ENCODE measurements around the gene CEP76.
"Not testable (repeated sequence)": the region's sequence is repeated elsewhere in the genome, so short reads cannot be mapped to it uniquely, and the experiment has no call there.

Gene CEP76

DNA sequence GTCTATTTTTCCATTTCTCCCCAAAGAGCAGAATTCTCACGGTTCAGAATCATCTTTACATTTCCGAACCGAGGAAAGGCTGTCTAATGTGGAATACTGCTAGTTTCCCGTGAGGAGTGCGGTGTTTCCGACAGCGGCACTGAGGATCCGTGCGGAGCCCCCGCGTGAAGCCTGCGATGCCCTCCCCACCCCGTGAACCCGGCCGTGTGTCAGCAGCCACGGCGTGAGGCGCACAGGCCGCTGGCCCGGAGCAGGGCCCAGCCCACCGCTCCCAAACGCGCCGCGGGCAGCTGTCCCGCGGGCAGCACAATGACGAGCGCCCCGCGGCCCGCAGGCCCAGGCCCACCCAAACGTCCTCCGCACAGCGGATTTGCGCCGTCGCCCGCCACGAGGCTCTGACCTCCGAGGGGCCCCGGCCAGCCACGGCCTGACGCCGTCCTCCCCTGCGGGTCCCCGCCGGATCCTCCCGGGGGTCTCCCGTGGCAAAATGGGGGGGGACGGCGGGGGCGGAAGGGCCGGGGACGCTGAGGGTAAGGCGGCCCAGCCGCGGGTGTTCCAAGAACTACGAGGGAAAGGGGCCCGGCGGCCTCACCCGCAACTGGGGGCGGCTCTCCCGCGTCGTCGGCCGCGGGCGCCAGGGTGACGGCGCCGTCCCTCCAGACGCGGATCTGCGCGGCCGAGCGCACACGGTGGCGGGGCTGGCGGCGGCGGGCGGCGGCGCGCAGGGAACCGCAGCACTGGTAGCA is 45.4 kb downstream of the CEP76 start:
- peak overlapping the region; percentile 87 for H3K4me3 ChIP-seq (ENCODE audit: low read length)
- H3K4me1 ChIP-seq (ENCODE audit: control insufficient read depth, insufficient read depth, low read length): peaks cover 28% of the 10 kb centered on the region
- H3K9me3 ChIP-seq (replicated peaks; ENCODE audit: low read length): no peaks in the 10 kb centered on the region
- H3K36me3 ChIP-seq (ENCODE audit: insufficient read depth, low read length): no peaks in the 10 kb centered on the region
- peak overlapping the region; percentile 89 for H3K9ac ChIP-seq (ENCODE audit: low read depth, low read length)
- peak overlapping the region; percentile 79 for H3K4me2 ChIP-seq (ENCODE audit: low read length)
- no peaks in the 10 kb centered on the region for H3K27me3 ChIP-seq (ENCODE audit: control insufficient read depth, insufficient read depth, low read length)

DNA sequence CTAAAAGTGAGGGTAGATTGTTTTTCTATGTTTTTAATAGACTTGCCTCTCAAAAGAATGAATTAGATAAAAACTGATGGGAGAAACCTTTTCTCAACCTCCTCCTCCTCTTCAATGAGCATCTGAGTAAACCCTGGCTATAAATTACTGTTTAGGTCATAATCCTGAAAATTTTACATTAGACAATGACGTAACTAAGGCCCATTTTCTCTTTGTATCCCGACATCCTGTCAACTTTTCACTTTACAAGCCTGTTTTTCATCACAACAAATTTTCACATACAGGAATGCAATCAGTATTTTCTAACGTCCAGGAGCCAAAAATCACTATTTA is 46.0 kb downstream of the CEP76 start:
- Histone ChIP-seq H3K4me2 (ENCODE audit: low read length) (peak overlapping the region; percentile 79), H3K4me1 (ENCODE audit: control insufficient read depth, insufficient read depth, low read length) (peaks cover 29% of the 10 kb centered on the region), H3K36me3 (ENCODE audit: insufficient read depth, low read length) (no peaks in the 10 kb centered on the region), H3K4me3 (ENCODE audit: low read length) (peak overlapping the region; percentile 87), H3K9me3 (replicated peaks; ENCODE audit: low read length) (no peaks in the 10 kb centered on the region), H3K27me3 (ENCODE audit: control insufficient read depth, insufficient read depth, low read length) (no peaks in the 10 kb centered on the region), H3K9ac (ENCODE audit: low read depth, low read length) (peak overlapping the region; percentile 89)

DNA sequence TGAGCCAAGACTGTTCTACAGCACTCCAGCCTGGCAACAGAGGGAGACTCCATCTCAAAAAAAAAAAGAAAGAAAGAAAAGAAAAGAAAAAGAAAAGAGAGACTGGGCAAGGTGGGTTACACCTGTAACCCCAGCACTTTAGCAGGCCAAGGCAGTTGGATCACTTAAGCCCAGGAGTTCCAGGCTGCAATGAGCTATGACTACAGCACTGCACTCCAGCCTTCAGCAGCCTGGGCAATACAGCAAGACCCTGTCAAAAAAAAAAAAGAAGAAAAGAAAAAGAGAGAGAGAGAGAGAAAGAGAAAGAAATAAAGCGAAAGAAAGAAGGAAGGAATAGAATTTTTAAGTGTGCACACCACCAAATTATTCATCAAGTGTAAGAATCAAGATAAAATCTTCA is 47.6 kb downstream of the CEP76 start:
- no peak overlapping the region for H3K4me3 ChIP-seq (ENCODE audit: low read length)
- no peaks in the 10 kb centered on the region for H3K36me3 ChIP-seq (ENCODE audit: insufficient read depth, low read length)
- no peaks in the 10 kb centered on the region for H3K27me3 ChIP-seq (ENCODE audit: control insufficient read depth, insufficient read depth, low read length)
- H3K4me2 ChIP-seq (ENCODE audit: low read length): peak overlapping the region; percentile 79
- H3K9ac ChIP-seq (ENCODE audit: low read depth, low read length): no peak overlapping the region
- no peaks in the 10 kb centered on the region for H3K9me3 ChIP-seq (replicated peaks; ENCODE audit: low read length)
- peaks cover 29% of the 10 kb centered on the region for H3K4me1 ChIP-seq (ENCODE audit: control insufficient read depth, insufficient read depth, low read length)

DNA sequence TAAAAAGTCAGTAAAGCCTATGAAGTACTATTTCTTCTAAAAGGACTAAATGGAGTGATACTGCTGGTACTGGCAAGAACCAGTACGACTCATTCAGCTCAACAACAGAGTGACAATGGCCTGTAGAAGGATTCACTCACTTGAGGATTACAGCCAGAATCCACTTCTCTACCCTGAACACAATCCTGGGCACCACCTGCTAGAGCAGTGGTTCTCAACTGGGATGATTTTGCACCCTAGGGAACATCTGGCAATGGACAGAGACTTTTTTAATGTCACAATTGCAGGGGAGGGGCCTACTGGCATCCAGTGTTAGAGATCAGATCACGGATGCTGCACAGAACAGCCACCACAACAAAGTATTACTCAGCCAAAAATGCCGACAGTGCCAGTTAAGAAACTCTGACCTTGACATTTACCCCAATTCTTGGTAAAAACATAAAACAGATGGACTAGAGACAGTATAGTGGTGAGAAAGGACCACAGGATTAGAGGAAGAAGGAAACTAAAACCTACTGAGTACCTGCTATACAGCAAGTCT is 49.6 kb downstream of the CEP76 start:
- peaks cover 29% of the 10 kb centered on the region for H3K4me1 ChIP-seq (ENCODE audit: control insufficient read depth, insufficient read depth, low read length)
- no peaks in the 10 kb centered on the region for H3K9me3 ChIP-seq (replicated peaks; ENCODE audit: low read length)
- H3K4me3 ChIP-seq (ENCODE audit: low read length): peak overlapping the region; percentile 10
- H3K4me2 ChIP-seq (ENCODE audit: low read length): peak overlapping the region; percentile 63
- no peaks in the 10 kb centered on the region for H3K27me3 ChIP-seq (ENCODE audit: control insufficient read depth, insufficient read depth, low read length)
- H3K9ac ChIP-seq (ENCODE audit: low read depth, low read length): no peak overlapping the region
- H3K36me3 ChIP-seq (ENCODE audit: insufficient read depth, low read length): no peaks in the 10 kb centered on the region

DNA sequence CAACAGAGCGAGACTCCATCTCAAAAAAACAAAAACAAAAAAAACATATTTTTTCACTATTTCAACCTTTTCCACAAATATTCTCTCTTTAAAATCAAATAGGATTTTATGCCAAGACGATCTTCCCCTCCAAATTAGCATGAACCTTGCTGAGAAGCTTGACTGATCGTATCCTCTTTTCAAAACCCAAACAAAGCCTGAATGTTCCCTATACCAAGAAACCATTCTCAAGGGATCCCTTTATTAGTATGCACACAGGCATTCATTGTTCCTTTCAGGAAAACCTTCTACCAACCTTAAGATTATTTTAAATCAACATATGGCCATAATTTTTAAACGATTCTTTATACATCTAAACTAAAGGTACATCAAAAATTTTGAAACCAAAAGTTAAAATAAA is 50.9 kb downstream of the CEP76 start:
- H3K4me1 ChIP-seq (ENCODE audit: control insufficient read depth, insufficient read depth, low read length): peaks cover 29% of the 10 kb centered on the region
- no peaks in the 10 kb centered on the region for H3K27me3 ChIP-seq (ENCODE audit: control insufficient read depth, insufficient read depth, low read length)
- H3K4me3 ChIP-seq (ENCODE audit: low read length): no peak overlapping the region
- no peaks in the 10 kb centered on the region for H3K9me3 ChIP-seq (replicated peaks; ENCODE audit: low read length)
- H3K36me3 ChIP-seq (ENCODE audit: insufficient read depth, low read length): no peaks in the 10 kb centered on the region
- H3K4me2 ChIP-seq (ENCODE audit: low read length): no peak overlapping the region
- no peak overlapping the region for H3K9ac ChIP-seq (ENCODE audit: low read depth, low read length)

DNA sequence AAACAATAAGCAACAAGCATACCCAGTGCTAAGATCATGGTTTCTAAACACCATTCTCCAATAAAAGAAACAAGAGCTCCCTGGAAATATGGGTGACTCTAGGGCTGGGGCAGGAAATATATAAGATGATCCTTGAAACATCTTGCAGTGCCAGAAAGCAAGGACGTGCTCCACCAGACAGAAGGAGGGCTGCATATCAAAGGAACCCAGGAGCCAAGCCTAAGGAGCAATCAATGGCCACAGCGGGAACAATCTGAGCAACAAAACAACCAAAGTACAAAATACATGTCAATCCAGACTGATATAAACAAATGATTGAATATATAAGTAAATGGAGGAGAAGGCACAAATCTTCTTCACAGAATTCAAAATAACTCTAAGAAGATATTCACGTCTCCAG is 54.8 kb downstream of the CEP76 start:
- Histone ChIP-seq H3K4me1 (ENCODE audit: control insufficient read depth, insufficient read depth, low read length) (peaks cover 26% of the 10 kb centered on the region), H3K4me2 (ENCODE audit: low read length) (no peak overlapping the region), H3K4me3 (ENCODE audit: low read length) (no peak overlapping the region), H3K27me3 (ENCODE audit: control insufficient read depth, insufficient read depth, low read length) (no peaks in the 10 kb centered on the region), H3K9me3 (replicated peaks; ENCODE audit: low read length) (no peaks in the 10 kb centered on the region), H3K9ac (ENCODE audit: low read depth, low read length) (no peak overlapping the region), H3K36me3 (ENCODE audit: insufficient read depth, low read length) (no peaks in the 10 kb centered on the region)

DNA sequence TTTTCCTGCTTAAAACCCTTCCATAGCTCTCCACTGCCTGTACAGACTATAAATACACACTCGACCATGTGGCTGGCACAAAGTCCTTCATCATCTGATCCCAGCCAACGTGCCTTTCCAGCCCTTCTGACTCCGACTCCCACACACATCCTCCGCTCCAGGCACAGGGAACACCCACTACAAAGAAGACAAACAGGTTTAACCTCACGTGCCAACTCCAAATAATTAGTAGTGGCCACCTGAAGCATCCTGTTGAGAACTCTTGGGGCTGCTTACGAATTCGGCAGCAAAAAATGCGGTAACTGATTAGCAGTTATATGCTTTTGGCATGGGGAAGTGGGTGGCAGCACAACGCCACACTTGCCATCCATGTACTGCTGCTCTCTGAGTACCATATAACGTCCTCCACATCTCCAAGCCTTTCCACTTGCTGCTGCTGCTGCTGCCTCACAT is 56.7 kb downstream of the CEP76 start:
- peak overlapping the region; percentile 27 for H3K4me3 ChIP-seq (ENCODE audit: low read length)
- peaks cover 26% of the 10 kb centered on the region for H3K4me1 ChIP-seq (ENCODE audit: control insufficient read depth, insufficient read depth, low read length)
- peak overlapping the region; percentile 22 for H3K9ac ChIP-seq (ENCODE audit: low read depth, low read length)

DNA sequence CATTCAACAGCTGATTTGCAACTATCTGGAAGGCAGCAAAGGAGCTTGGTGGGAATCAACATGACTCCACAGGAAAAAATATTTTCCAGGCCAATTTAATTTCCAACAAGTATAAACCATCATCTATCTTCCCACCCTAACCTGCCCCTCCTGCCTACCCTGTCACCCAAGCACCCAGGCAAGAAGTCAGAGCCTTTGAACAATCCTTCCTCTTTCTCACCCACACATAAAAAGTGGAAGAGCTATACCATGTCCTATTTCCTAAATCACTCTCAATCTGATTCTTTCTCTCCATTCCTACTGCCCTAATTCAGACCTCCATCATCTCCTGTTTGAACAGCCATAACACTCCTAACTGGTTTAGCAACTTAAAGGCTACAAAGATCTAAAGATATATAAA is 57.3 kb downstream of the CEP76 start:
- Histone ChIP-seq H3K4me1 (ENCODE audit: control insufficient read depth, insufficient read depth, low read length) (peaks cover 31% of the 10 kb centered on the region), H3K36me3 (ENCODE audit: insufficient read depth, low read length) (no peaks in the 10 kb centered on the region), H3K9ac (ENCODE audit: low read depth, low read length) (peak overlapping the region; percentile 22), H3K4me2 (ENCODE audit: low read length) (peak overlapping the region; percentile 66), H3K27me3 (ENCODE audit: control insufficient read depth, insufficient read depth, low read length) (no peaks in the 10 kb centered on the region), H3K9me3 (replicated peaks; ENCODE audit: low read length) (no peaks in the 10 kb centered on the region), H3K4me3 (ENCODE audit: low read length) (peak overlapping the region; percentile 27)

More for the DNA sequence above, 56.7 kb downstream of the CEP76 start:
- no peaks in the 10 kb centered on the region for H3K9me3 ChIP-seq (replicated peaks; ENCODE audit: low read length)
- H3K4me2 ChIP-seq (ENCODE audit: low read length): peak overlapping the region; percentile 66
- H3K36me3 ChIP-seq (ENCODE audit: insufficient read depth, low read length): no peaks in the 10 kb centered on the region
- no peaks in the 10 kb centered on the region for H3K27me3 ChIP-seq (ENCODE audit: control insufficient read depth, insufficient read depth, low read length)

DNA sequence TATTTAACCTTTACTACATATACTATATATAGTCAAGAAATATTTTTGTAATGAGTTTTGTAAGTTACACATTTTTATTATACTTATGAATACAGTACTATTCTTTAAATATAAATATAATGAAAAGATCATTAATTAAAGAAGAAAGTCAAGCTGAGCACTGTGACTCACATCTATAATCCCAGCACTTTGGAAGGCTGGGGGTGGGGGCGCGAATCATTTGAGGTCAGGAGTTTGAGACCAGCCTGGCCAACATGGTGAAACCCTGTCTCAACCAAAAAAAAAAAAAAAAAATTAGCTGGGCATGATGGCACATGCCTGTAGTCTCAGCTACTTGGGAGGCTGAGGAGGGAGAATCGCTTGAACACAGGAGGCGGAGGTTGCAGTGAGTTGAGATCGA is 58.8 kb downstream of the CEP76 start:
- H3K9ac ChIP-seq (ENCODE audit: low read depth, low read length); H3K36me3 ChIP-seq (ENCODE audit: insufficient read depth, low read length); H3K27me3 ChIP-seq (ENCODE audit: control insufficient read depth, insufficient read depth, low read length); H3K9me3 ChIP-seq (replicated peaks; ENCODE audit: low read length); H3K4me3 ChIP-seq (ENCODE audit: low read length); H3K4me2 ChIP-seq (ENCODE audit: low read length): not testable (repeated sequence)
- peaks cover 36% of the 10 kb centered on the region for H3K4me1 ChIP-seq (ENCODE audit: control insufficient read depth, insufficient read depth, low read length)

DNA sequence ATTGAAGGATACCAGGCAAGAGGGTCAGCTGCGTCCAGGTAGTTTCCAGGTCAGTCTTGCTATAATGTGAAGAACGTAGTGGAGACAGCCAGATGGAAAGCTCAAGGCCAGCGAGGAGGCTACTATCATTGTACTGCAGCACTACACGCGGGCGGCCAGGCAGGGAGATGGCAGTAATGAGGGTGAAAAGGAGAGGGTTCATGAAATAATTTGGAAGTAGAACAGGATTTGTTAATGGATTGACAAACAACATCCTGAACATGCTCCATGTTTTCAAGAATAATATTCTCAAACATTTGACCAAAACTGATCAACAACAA is 61.7 kb downstream of the CEP76 start:
- Histone ChIP-seq H3K4me2 (ENCODE audit: low read length) (peak overlapping the region; percentile 61), H3K27me3 (ENCODE audit: control insufficient read depth, insufficient read depth, low read length) (no peaks in the 10 kb centered on the region), H3K4me1 (ENCODE audit: control insufficient read depth, insufficient read depth, low read length) (peaks cover 42% of the 10 kb centered on the region), H3K4me3 (ENCODE audit: low read length) (no peak overlapping the region), H3K9ac (ENCODE audit: low read depth, low read length) (peak overlapping the region; percentile 30), H3K36me3 (ENCODE audit: insufficient read depth, low read length) (no peaks in the 10 kb centered on the region), H3K9me3 (replicated peaks; ENCODE audit: low read length) (no peaks in the 10 kb centered on the region)

DNA sequence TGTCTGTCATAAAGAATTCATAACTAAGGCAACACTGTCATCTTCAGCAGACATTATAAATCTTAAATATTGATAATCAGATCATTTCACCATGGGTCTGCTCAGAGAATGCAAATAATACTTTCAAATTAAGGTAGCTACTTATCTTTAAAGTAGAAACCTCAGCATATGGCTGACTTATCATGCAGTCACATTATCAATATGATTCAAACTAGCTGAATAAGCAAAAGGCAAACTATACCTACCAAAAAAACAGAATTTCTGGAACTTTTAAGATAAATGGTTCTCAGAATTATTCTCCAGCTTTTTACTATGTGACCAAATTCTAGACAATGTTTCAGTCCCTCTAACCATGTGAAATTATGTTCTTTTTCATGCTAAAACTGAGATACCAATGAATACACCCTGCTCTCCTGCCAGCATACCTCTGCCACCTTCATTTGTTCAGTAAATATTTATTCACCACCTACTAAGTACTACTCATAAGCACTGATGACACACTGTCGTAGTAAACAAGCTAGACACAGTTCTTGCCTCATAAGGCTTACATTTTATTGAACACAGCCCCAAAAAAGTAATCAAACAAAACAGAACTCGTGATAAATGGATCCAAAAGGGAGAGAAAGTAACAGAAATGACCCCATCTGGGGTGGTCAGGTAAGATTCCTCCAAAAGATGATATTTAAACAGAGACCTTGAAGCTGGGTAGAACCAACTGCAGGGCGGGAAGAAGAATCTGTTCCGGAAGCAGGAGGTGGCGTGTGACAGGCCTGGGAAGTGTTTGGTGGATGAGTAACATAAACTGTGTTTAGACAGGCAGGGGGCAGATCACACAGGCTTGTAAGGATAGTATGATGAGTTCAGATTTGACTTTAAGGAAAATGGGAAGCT is 62.3 kb downstream of the CEP76 start:
- H3K4me1 ChIP-seq (ENCODE audit: control insufficient read depth, insufficient read depth, low read length): peaks cover 36% of the 10 kb centered on the region
- H3K9ac ChIP-seq (ENCODE audit: low read depth, low read length): peak overlapping the region; percentile 30
- H3K9me3 ChIP-seq (replicated peaks; ENCODE audit: low read length): no peaks in the 10 kb centered on the region
- no peaks in the 10 kb centered on the region for H3K36me3 ChIP-seq (ENCODE audit: insufficient read depth, low read length)
- H3K4me2 ChIP-seq (ENCODE audit: low read length): peak overlapping the region; percentile 61
- no peak overlapping the region for H3K4me3 ChIP-seq (ENCODE audit: low read length)
- H3K27me3 ChIP-seq (ENCODE audit: control insufficient read depth, insufficient read depth, low read length): no peaks in the 10 kb centered on the region
